Measurements from ENCODE around the gene PLA2G2A.

The PLA2G2A gene

DNA sequence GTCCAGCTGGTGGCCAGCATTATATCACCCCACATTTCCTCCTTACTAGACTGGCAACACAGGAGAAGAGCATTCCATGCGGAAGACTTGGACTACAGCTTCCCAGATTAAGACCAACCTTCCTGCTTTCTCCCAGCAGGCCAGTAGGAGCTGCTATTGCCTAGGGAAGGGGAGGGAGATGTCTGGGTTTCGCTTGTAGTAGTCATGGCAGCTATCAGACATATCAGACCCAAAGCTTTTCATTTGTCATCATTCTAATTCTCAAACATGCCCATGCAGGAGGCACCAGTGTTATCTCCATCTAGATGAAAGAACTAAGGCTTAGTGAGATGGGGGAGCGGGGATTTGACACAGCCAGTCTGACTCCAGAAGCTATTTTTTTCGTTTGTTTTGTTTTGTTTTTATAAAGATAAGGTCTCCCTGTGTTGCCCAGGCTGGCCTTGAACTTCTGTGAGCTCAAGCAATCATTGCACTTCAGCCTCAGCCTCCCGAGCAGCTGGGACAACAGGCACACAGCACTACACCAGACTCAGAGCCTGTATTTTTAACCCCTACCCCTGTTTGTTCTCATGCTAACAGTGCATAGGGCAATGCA lies 4.5 kb downstream of the PLA2G2A start:
- Histone ChIP-seq H2AK5ac (ENCODE audit: low read depth, low read length) (no peak overlapping the region), H3K4me1 (ENCODE audit: control insufficient read depth in 2 of 2, insufficient read depth in 1 of 2, low read depth in 1 of 2, low read length in 2 of 2) (no peaks in the 10 kb centered on the region), H4K91ac (ENCODE audit: low read depth, low read length, poor library complexity) (no peak overlapping the region), H2BK12ac (ENCODE audit: low read length) (no peak overlapping the region), H3K18ac (ENCODE audit: low read length) (no peak overlapping the region), H3K79me1 (ENCODE audit: low read depth, low read length) (no peaks in the 10 kb centered on the region), H3K4ac (ENCODE audit: low read length) (no peak overlapping the region), H3K9ac (ENCODE audit: low read depth, low read length, poor library complexity) (no peak overlapping the region), H4K8ac (ENCODE audit: low read depth, low read length) (no peak overlapping the region), H2BK15ac (ENCODE audit: low read length) (no peak overlapping the region), H3K4me2 (ENCODE audit: insufficient read depth, low read length, poor library complexity, severe bottlenecking) (no peak overlapping the region), H2BK120ac (ENCODE audit: low read depth, low read length) (no peak overlapping the region), H3K27ac (replicated peaks; ENCODE audit: low read length) (no peak overlapping the region), H3K9me3 (replicated peaks in 1 of 2; ENCODE audit: control insufficient read depth in 2 of 2, insufficient read depth in 1 of 2, low read depth in 1 of 2, low read length in 2 of 2) (no peaks in the 10 kb centered on the region), H3K27me3 (ENCODE audit: control insufficient read depth in 3 of 3, insufficient read depth in 3 of 3, low read depth in 1 of 3, low read length in 3 of 3) (peaks cover 0 to 17% (median 0%) of the 10 kb centered on the region in 3 experiments), H3K4me3 (ENCODE audit: low read length in 2 of 2) (no peak overlapping the region), H3K14ac (ENCODE audit: low read length) (no peak overlapping the region), H3K36me3 (replicated peaks in 1 of 2; ENCODE audit: control insufficient read depth in 2 of 2, insufficient read depth in 2 of 2, low read length in 2 of 2) (no peaks in the 10 kb centered on the region), H2BK5ac (ENCODE audit: low read length) (no peak overlapping the region), H3K23ac (ENCODE audit: low read depth, low read length, poor library complexity) (no peak overlapping the region), H2AFZ (ENCODE audit: low read length) (no peak overlapping the region)
- DNase-seq (ENCODE audit: low spot score) = peak; percentile 29
- WGBS, 2 donors (ENCODE audit: extremely low coverage in 2 of 2, insufficient read length in 2 of 2, insufficient replicate concordance in 1 of 2) = no CpG with 5 or more reads among the region's 5 CpGs

DNA sequence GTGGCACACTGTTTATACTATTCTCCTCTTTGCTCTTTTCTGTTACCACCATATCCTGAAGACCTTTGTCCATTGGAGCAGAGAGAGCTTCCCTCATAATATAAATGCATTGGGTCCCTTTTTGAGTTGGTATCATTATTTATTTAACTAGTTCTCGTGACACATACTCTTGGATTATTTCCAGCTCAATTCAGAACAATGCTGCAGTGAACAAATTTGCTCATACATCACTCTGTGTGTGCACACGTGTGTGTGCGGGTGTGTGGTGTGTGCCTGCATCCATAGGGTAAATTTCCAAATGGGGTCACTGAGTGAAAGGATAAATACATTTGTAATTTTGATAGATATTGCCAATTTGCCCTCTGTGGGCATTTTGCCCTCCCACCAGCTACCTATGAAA lies 5.8 kb downstream of the PLA2G2A start:
- Histone ChIP-seq H2BK120ac (ENCODE audit: low read depth, low read length) (no peak overlapping the region), H3K9me3 (replicated peaks in 1 of 2; ENCODE audit: control insufficient read depth in 2 of 2, insufficient read depth in 1 of 2, low read depth in 1 of 2, low read length in 2 of 2) (no peaks in the 10 kb centered on the region), H2BK12ac (ENCODE audit: low read length) (no peak overlapping the region), H3K27me3 (ENCODE audit: control insufficient read depth in 3 of 3, insufficient read depth in 3 of 3, low read depth in 1 of 3, low read length in 3 of 3) (peaks cover 0 to 13% (median 0%) of the 10 kb centered on the region in 3 experiments), H2AK5ac (ENCODE audit: low read depth, low read length) (no peak overlapping the region), H2AFZ (ENCODE audit: low read length) (no peak overlapping the region), H4K91ac (ENCODE audit: low read depth, low read length, poor library complexity) (no peak overlapping the region), H3K14ac (ENCODE audit: low read length) (no peak overlapping the region), H3K4me1 (ENCODE audit: control insufficient read depth in 2 of 2, insufficient read depth in 1 of 2, low read depth in 1 of 2, low read length in 2 of 2) (no peaks in the 10 kb centered on the region), H3K4me3 (ENCODE audit: low read length in 2 of 2) (no peak overlapping the region), H3K79me1 (ENCODE audit: low read depth, low read length) (no peaks in the 10 kb centered on the region), H2BK15ac (ENCODE audit: low read length) (no peak overlapping the region), H4K8ac (ENCODE audit: low read depth, low read length) (no peak overlapping the region), H3K4ac (ENCODE audit: low read length) (no peak overlapping the region), H3K23ac (ENCODE audit: low read depth, low read length, poor library complexity) (no peak overlapping the region), H3K27ac (replicated peaks; ENCODE audit: low read length) (no peak overlapping the region), H3K36me3 (replicated peaks in 1 of 2; ENCODE audit: control insufficient read depth in 2 of 2, insufficient read depth in 2 of 2, low read length in 2 of 2) (no peaks in the 10 kb centered on the region), H2BK5ac (ENCODE audit: low read length) (no peak overlapping the region), H3K4me2 (ENCODE audit: insufficient read depth, low read length, poor library complexity, severe bottlenecking) (no peak overlapping the region), H3K9ac (ENCODE audit: low read depth, low read length, poor library complexity) (no peak overlapping the region), H3K18ac (ENCODE audit: low read length) (no peak overlapping the region)
- no peak for DNase-seq (ENCODE audit: low spot score)
- no CpG with 5 or more reads among the region's 3 CpGs for WGBS, 2 donors (ENCODE audit: extremely low coverage in 2 of 2, insufficient read length in 2 of 2, insufficient replicate concordance in 1 of 2)

GRCh38 chr1:19971664-19972063 lies 7.8 kb downstream of the PLA2G2A start:
- Histone ChIP-seq H3K14ac (ENCODE audit: low read length) (no peak overlapping the region), H3K4me3 (ENCODE audit: low read length in 2 of 2) (no peak overlapping the region), H2BK12ac (ENCODE audit: low read length) (no peak overlapping the region), H3K27me3 (ENCODE audit: control insufficient read depth in 3 of 3, insufficient read depth in 3 of 3, low read depth in 1 of 3, low read length in 3 of 3) (peaks cover 0 to 11% (median 0%) of the 10 kb centered on the region in 3 experiments), H3K36me3 (replicated peaks in 1 of 2; ENCODE audit: control insufficient read depth in 2 of 2, insufficient read depth in 2 of 2, low read length in 2 of 2) (no peaks in the 10 kb centered on the region), H2BK15ac (ENCODE audit: low read length) (no peak overlapping the region), H3K27ac (replicated peaks; ENCODE audit: low read length) (no peak overlapping the region), H2AFZ (ENCODE audit: low read length) (no peak overlapping the region), H3K18ac (ENCODE audit: low read length) (no peak overlapping the region), H4K91ac (ENCODE audit: low read depth, low read length, poor library complexity) (no peak overlapping the region), H3K4ac (ENCODE audit: low read length) (no peak overlapping the region), H4K8ac (ENCODE audit: low read depth, low read length) (no peak overlapping the region), H2BK5ac (ENCODE audit: low read length) (no peak overlapping the region), H3K4me1 (ENCODE audit: control insufficient read depth in 2 of 2, insufficient read depth in 1 of 2, low read depth in 1 of 2, low read length in 2 of 2) (no peaks in the 10 kb centered on the region), H3K79me1 (ENCODE audit: low read depth, low read length) (no peaks in the 10 kb centered on the region), H2AK5ac (ENCODE audit: low read depth, low read length) (no peak overlapping the region), H3K4me2 (ENCODE audit: insufficient read depth, low read length, poor library complexity, severe bottlenecking) (no peak overlapping the region), H3K9me3 (replicated peaks in 1 of 2; ENCODE audit: control insufficient read depth in 2 of 2, insufficient read depth in 1 of 2, low read depth in 1 of 2, low read length in 2 of 2) (no peaks in the 10 kb centered on the region), H2BK120ac (ENCODE audit: low read depth, low read length) (no peak overlapping the region), H3K23ac (ENCODE audit: low read depth, low read length, poor library complexity) (no peak overlapping the region), H3K9ac (ENCODE audit: low read depth, low read length, poor library complexity) (no peak overlapping the region)
- no CpG with 5 or more reads among the region's 1 CpG for WGBS, 2 donors (ENCODE audit: extremely low coverage in 2 of 2, insufficient read length in 2 of 2, insufficient replicate concordance in 1 of 2)
- no peak for DNase-seq (ENCODE audit: low spot score)

DNA sequence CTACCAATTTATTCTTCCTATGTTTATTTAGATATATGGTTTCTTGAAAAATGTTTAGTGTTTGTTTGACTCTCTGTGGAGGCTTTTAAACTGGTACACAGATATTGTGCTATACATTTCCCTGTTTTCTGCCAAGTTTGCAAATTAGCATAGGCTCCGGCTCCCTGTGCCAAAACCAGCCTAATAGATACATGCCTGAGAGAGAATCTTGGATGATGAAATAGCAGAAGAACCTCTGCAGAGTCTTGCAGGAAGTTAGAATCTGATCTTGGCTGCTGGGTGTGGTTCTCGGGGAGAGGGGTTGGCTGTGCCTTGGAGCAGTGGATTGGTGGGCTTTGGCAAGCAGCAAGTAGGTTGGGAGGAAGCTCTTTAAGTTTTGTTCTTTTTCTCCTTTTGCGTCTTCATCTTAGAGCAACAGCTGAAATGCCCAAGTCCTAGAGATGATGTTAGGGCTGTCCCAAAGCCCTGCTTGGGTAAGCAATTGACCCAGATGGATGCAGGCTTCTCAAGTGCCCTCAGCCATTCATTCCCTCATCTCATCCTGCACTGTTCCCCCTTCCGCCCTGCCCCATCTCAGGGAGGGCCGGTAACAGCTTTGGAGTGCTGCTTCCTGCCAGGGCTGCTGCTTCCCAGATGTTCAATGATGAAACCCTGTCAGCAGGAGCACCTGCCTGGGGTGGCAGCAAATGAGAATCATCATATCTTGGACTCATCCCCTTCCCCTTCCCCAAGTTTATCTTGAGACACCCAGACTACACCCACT lies 9.3 kb downstream of the PLA2G2A start:
- H2AFZ ChIP-seq (ENCODE audit: low read length) = no peak overlapping the region
- no peaks in the 10 kb centered on the region for H3K79me1 ChIP-seq (ENCODE audit: low read depth, low read length)
- no peak overlapping the region for H3K23ac ChIP-seq (ENCODE audit: low read depth, low read length, poor library complexity)
- no CpG with 5 or more reads among the region's 5 CpGs for WGBS, 2 donors (ENCODE audit: extremely low coverage in 2 of 2, insufficient read length in 2 of 2, insufficient replicate concordance in 1 of 2)
- H3K18ac ChIP-seq (ENCODE audit: low read length) = no peak overlapping the region
- H3K4me3 ChIP-seq (ENCODE audit: low read length in 2 of 2) = no peak overlapping the region
- H3K27ac ChIP-seq (replicated peaks; ENCODE audit: low read length) = no peak overlapping the region
- no peak overlapping the region for H3K4ac ChIP-seq (ENCODE audit: low read length)
- no peak overlapping the region for H2BK15ac ChIP-seq (ENCODE audit: low read length)
- H2BK12ac ChIP-seq (ENCODE audit: low read length) = no peak overlapping the region
- H3K36me3 ChIP-seq (replicated peaks in 1 of 2; ENCODE audit: control insufficient read depth in 2 of 2, insufficient read depth in 2 of 2, low read length in 2 of 2) = no peaks in the 10 kb centered on the region
- H4K8ac ChIP-seq (ENCODE audit: low read depth, low read length) = no peak overlapping the region
- no peaks in the 10 kb centered on the region for H3K9me3 ChIP-seq (replicated peaks in 1 of 2; ENCODE audit: control insufficient read depth in 2 of 2, insufficient read depth in 1 of 2, low read depth in 1 of 2, low read length in 2 of 2)
- H2BK120ac ChIP-seq (ENCODE audit: low read depth, low read length) = no peak overlapping the region
- peaks cover 0 to 7% (median 0%) of the 10 kb centered on the region in 3 experiments for H3K27me3 ChIP-seq (ENCODE audit: control insufficient read depth in 3 of 3, insufficient read depth in 3 of 3, low read depth in 1 of 3, low read length in 3 of 3)
- no peak overlapping the region for H3K4me2 ChIP-seq (ENCODE audit: insufficient read depth, low read length, poor library complexity, severe bottlenecking)
- no peak overlapping the region for H4K91ac ChIP-seq (ENCODE audit: low read depth, low read length, poor library complexity)
- H2BK5ac ChIP-seq (ENCODE audit: low read length) = no peak overlapping the region
- no peak overlapping the region for H3K14ac ChIP-seq (ENCODE audit: low read length)
- H3K4me1 ChIP-seq (ENCODE audit: control insufficient read depth in 2 of 2, insufficient read depth in 1 of 2, low read depth in 1 of 2, low read length in 2 of 2) = no peaks in the 10 kb centered on the region
- no peak for DNase-seq (ENCODE audit: low spot score)
- no peak overlapping the region for H3K9ac ChIP-seq (ENCODE audit: low read depth, low read length, poor library complexity)
- no peak overlapping the region for H2AK5ac ChIP-seq (ENCODE audit: low read depth, low read length)
